Naive thymus-derived CD4-positive, alpha-beta T cell (primary cell): ENCODE measurements around the gene OSBPL1A. TPM values are rescaled to one million over a fixed set of nuclear protein-coding genes. Genes with fewer than 3 reads are reported as not detected.

ENCODE experiments used
- ATAC-seq: fragments of 150-1000 bp; cut with Tn5 transposase; 2 replicates; pipeline ENCODE4 v1.10.0; 2021; ENCODE audit warnings: mild to moderate bottlenecking, moderate library complexity
- CTCF ChIA-PET: fragments of 350-600 bp; sonication (Branson Sonifier 250); formaldehyde crosslinking; loops from one replicate; lab custom pipeline; 2021; ENCODE audit warnings: antibody characterized with exemption; lab: Charles Lee
- POLR2A ChIA-PET: fragments of 350-600 bp; sonication (Branson Sonifier 250); formaldehyde crosslinking; loops from one replicate; lab custom pipeline; 2021; ENCODE audit warnings: antibody characterized with exemption, inconsistent platforms; lab: Charles Lee
- DNase-seq, 9 donors: peaks; one replicate each; pipeline versions ENCODE4 v3.0.0 to v3.0.0-alpha.2; 2020 to 2022; ENCODE audit warnings: mixed read lengths in 1 of 9
- H3K27ac ChIP-seq: one replicate; pipeline ENCODE4 v1.7.0; 2013; ENCODE audit warnings: mild to moderate bottlenecking, low read depth, low read length, moderate library complexity
- H3K27me3 ChIP-seq, 2 donors: one replicate each; pipeline ENCODE4 v1.7.0; 2013; ENCODE audit warnings: low read length in 2 of 2, mild to moderate bottlenecking in 2 of 2, moderate library complexity in 2 of 2; ENCODE audit not compliant: control insufficient read depth in 2 of 2, insufficient read depth in 2 of 2
- H3K36me3 ChIP-seq, 3 experiments: 1 replicate in 2 of 3; 2 replicates in 1 of 3; pipeline ENCODE4 v1.7.0; 2013; ENCODE audit warnings: low read length in 3 of 3, mild to moderate bottlenecking in 3 of 3, moderate library complexity in 1 of 3; ENCODE audit not compliant: insufficient read depth in 3 of 3, control insufficient read depth in 2 of 3
- H3K4me1 ChIP-seq, 2 donors: one replicate each; pipeline ENCODE4 v1.7.0; 2013; ENCODE audit warnings: low read length in 2 of 2, mild to moderate bottlenecking in 2 of 2, moderate library complexity in 1 of 2; ENCODE audit not compliant: control insufficient read depth in 2 of 2, insufficient read depth in 2 of 2
- H3K4me3 ChIP-seq: 2 replicates; pipeline ENCODE4 v1.7.0; 2013; ENCODE audit warnings: mild to moderate bottlenecking, low read length
- H3K9me3 ChIP-seq, 3 experiments: 1 replicate in 2 of 3; 2 replicates in 1 of 3; pipeline ENCODE4 v1.7.0; 2013; ENCODE audit warnings: low read length in 3 of 3; ENCODE audit not compliant: control insufficient read depth in 2 of 3
- H3K27ac Mint-ChIP-seq, 9 donors: one replicate each; pipeline ENCODE4 v1.8.0; 2020 to 2022; ENCODE audit warnings: mixed read lengths in 9 of 9, mild to moderate bottlenecking in 8 of 9, moderate library complexity in 5 of 9, inconsistent platforms in 2 of 9
- H3K27me3 Mint-ChIP-seq, 5 donors: one replicate each; pipeline ENCODE4 v1.8.0; 2021 to 2022; ENCODE audit warnings: mixed read lengths in 5 of 5, mild to moderate bottlenecking in 1 of 5
- H3K36me3 Mint-ChIP-seq, 5 donors: one replicate each; pipeline ENCODE4 v1.8.0; 2020 to 2022; ENCODE audit warnings: mixed read lengths in 5 of 5, mild to moderate bottlenecking in 3 of 5, inconsistent platforms in 1 of 5
- H3K4me1 Mint-ChIP-seq, 7 donors: one replicate each; pipeline ENCODE4 v1.8.0; 2020 to 2022; ENCODE audit warnings: mixed read lengths in 7 of 7, mild to moderate bottlenecking in 3 of 7, inconsistent platforms in 1 of 7
- H3K4me3 Mint-ChIP-seq, 10 donors: one replicate each; pipeline ENCODE4 v1.8.0; 2020 to 2022; ENCODE audit warnings: mild to moderate bottlenecking in 10 of 10, mixed read lengths in 10 of 10, moderate library complexity in 6 of 10, inconsistent platforms in 2 of 10
- H3K9me3 Mint-ChIP-seq, 11 donors: one replicate each; pipeline ENCODE4 v1.8.0; 2020 to 2022; ENCODE audit warnings: mixed read lengths in 11 of 11, mild to moderate bottlenecking in 4 of 11, inconsistent platforms in 1 of 11, moderate library complexity in 1 of 11
- intact Hi-C, 2 donors: fragments of 100-400 bp; cut with micrococcal nuclease; formaldehyde crosslinking; loops; one replicate each; pipeline ENCODE4 v1.15.1; 2023
- polyA plus RNA-seq, 2 donors: library from polyadenylated mRNA; unstranded; fragments of 300-500 nt; fragmentation: Illumina TruSeq; gene quantifications; one replicate each; pipeline ENCODE4 v1.2.3, GENCODE V29; 2021
- total RNA-seq, 6 experiments: library from RNA in 5 of 6; stranded (reverse) in 5 of 6; gene quantifications; 1 replicate in 5 of 6; 2 replicates in 1 of 6; pipeline ENCODE4 v1.2.3 and lab custom pipeline; 2021 to 2026

Gene OSBPL1A
- total and polyA plus RNA-seq, 7 experiments from 2014 or later: 1.8 to 7.7 (median 3.9) TPM

DNA sequence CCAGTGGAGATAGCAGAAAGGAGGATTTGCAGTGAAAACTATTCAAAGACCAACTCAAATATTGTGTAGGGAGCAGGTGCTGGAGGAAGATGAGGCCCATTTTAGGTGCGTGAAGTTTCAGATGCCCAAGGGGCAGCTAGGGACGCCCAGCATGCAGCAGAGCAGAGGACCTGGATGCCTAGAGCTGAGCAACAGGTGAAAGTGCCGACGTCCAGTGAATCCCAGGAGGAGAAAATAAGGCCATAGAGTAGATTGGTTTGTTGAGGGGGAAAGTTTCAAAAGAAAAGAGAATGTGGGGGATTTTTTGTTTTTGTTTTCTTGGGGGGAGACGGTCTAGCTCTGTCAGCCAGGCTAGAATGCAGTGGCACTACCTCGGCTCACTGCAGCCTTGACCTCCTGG, 53.1 kb downstream of the OSBPL1A start:
- Mint-ChIP-seq H3K9me3 (no peaks in the 10 kb centered on the region), H3K36me3 (peaks cover 0 to 5% (median 0%) of the 10 kb centered on the region in 5 donors), H3K27me3 (peaks cover 0 to 9% (median 0%) of the 10 kb centered on the region in 5 donors), H3K27ac (no peak overlapping the region), H3K4me1 (no peaks in the 10 kb centered on the region), H3K4me3 (no peak overlapping the region)
- ATAC-seq: no peak
- Histone ChIP-seq H3K27ac (no peak overlapping the region), H3K36me3 (no peaks in the 10 kb centered on the region), H3K27me3 (no peaks in the 10 kb centered on the region), H3K4me3 (no peak overlapping the region), H3K9me3 (no peaks in the 10 kb centered on the region), H3K4me1 (no peaks in the 10 kb centered on the region)
- intact Hi-C loops: no loop called here
- ChIA-PET POLR2A (no interaction called here), CTCF (no interaction called here)
- DNase-seq: no peak

DNA sequence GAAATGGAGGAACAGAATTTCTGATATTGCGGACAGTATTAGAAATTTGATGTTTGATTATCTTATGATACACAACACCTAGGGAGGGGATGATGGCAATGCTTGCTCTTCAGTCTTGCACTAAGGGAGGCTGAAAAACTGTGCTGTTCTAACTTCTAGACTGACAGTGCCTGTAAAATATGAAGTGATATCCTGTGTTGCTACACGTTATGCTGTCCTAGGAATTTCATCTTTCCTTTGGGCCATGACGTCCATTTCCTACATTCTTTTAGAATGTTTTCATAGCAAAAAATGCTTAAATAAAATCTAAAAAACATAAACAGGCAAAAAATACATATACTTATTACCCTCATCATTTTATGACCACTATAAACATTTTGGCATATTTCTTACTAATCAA, 55.3 kb downstream of the OSBPL1A start:
- DNase-seq (no peak), ATAC-seq (no peak)
- CTCF ChIA-PET: no interaction called here
- Histone ChIP-seq H3K27ac (no peak overlapping the region), H3K9me3 (no peaks in the 10 kb centered on the region), H3K27me3 (no peaks in the 10 kb centered on the region), H3K36me3 (no peaks in the 10 kb centered on the region), H3K4me1 (no peaks in the 10 kb centered on the region), H3K4me3 (no peak overlapping the region)
- no peak overlapping the region for H3K4me3 Mint-ChIP-seq
- H3K27ac Mint-ChIP-seq: no peak overlapping the region
- H3K4me1 Mint-ChIP-seq: no peaks in the 10 kb centered on the region
- H3K9me3 Mint-ChIP-seq: no peaks in the 10 kb centered on the region
- intact Hi-C loops: no loop called here
- POLR2A ChIA-PET: no interaction called here
- peaks cover 0 to 9% (median 0%) of the 10 kb centered on the region in 5 donors for H3K27me3 Mint-ChIP-seq
- H3K36me3 Mint-ChIP-seq: peaks cover 0 to 5% (median 0%) of the 10 kb centered on the region in 5 donors

DNA sequence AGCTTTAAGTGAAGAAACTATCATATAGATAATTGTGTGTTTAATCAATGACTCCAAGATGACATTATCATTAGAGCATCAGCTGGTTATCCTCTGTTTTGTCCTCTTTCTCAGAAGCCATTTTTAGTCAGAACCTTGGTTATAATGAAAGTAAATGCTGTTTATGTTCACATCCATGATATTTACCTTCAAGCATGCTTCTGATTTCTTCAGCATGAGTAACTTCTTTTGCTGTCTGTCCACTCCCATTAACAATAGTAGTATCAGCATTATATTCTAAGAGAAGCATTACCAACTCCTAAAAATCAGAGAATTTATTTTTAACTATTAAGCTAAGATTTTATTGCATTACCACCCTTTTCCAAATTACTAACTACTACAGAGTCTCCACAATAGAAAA, 56.3 kb downstream of the OSBPL1A start:
- no peaks in the 10 kb centered on the region for H3K4me1 ChIP-seq
- no peaks in the 10 kb centered on the region for H3K9me3 Mint-ChIP-seq
- CTCF ChIA-PET: interaction anchor here (0.6 kb wide), 1 partner anchor 1978 kb away, joined by 3 read pairs; no protein-coding TSS in a partner anchor
- no peak overlapping the region for H3K27ac Mint-ChIP-seq
- H3K4me3 Mint-ChIP-seq: no peak overlapping the region
- no peak overlapping the region for H3K4me3 ChIP-seq
- DNase-seq: no peak
- H3K27ac ChIP-seq: no peak overlapping the region
- ATAC-seq: no peak
- H3K36me3 ChIP-seq: no peaks in the 10 kb centered on the region
- POLR2A ChIA-PET: no interaction called here
- peaks cover 0 to 9% (median 0%) of the 10 kb centered on the region in 5 donors for H3K27me3 Mint-ChIP-seq
- H3K27me3 ChIP-seq: no peaks in the 10 kb centered on the region
- no peaks in the 10 kb centered on the region for H3K9me3 ChIP-seq
- H3K4me1 Mint-ChIP-seq: no peaks in the 10 kb centered on the region
- H3K36me3 Mint-ChIP-seq: peaks cover 0 to 5% (median 0%) of the 10 kb centered on the region in 5 donors
- intact Hi-C loops: no loop called here

DNA sequence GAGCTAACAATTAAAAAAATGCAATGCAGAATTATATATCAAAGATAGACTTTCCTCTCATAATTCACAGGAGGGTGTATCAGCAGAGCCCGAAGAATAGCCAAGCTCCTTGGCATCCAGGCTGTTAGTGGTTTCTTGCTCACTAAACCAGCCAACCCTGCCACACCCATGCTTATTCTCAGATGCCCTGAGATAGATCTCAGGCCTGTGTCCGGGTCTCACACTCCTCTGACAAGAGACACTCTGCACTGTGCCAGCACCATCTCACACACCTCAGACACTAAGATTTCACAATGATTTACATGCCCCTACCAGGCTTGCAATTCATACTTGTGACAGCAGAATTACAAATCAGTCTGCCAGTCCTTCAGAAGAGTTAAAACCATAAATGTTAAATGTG, 64.5 kb downstream of the OSBPL1A start:
- H3K27ac Mint-ChIP-seq: no peak overlapping the region
- Histone ChIP-seq H3K27me3 (no peaks in the 10 kb centered on the region), H3K36me3 (no peaks in the 10 kb centered on the region), H3K4me1 (no peaks in the 10 kb centered on the region), H3K4me3 (no peak overlapping the region), H3K9me3 (no peaks in the 10 kb centered on the region), H3K27ac (no peak overlapping the region)
- no peaks in the 10 kb centered on the region for H3K4me1 Mint-ChIP-seq
- H3K27me3 Mint-ChIP-seq: peaks cover 0 to 3% (median 0%) of the 10 kb centered on the region in 5 donors
- DNase-seq (no peak), ATAC-seq (no peak)
- intact Hi-C loops: no loop called here
- ChIA-PET POLR2A (no interaction called here), CTCF (no interaction called here)
- peaks cover 0 to 8% (median 0%) of the 10 kb centered on the region in 11 donors for H3K9me3 Mint-ChIP-seq
- H3K36me3 Mint-ChIP-seq: peaks cover 0 to 14% (median 3%) of the 10 kb centered on the region in 5 donors
- no peak overlapping the region for H3K4me3 Mint-ChIP-seq

DNA sequence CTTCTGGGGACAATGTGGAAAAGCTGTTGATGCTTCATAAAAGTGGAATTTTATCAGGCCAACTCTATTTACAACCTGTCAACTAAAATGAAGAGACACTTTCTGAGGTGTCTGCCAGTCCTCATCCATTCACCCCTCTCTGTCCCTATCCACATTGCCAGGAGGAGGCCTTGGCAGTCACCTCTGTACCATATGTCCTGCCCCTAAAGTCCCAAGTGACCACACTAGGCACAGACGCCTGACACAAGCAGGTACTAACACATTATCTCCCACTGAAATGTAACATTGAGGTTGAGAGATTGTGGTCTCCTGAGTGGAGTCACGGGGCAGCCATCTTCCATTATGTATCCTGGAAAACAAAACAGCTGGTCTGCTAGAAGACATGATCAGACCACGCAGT, 71.4 kb downstream of the OSBPL1A start:
- Histone ChIP-seq H3K4me3 (no peak overlapping the region), H3K9me3 (no peaks in the 10 kb centered on the region), H3K36me3 (no peaks in the 10 kb centered on the region), H3K27me3 (no peaks in the 10 kb centered on the region), H3K27ac (no peak overlapping the region), H3K4me1 (no peaks in the 10 kb centered on the region)
- Mint-ChIP-seq H3K36me3 (no peaks in the 10 kb centered on the region), H3K4me1 (no peaks in the 10 kb centered on the region), H3K4me3 (no peak overlapping the region), H3K9me3 (no peaks in the 10 kb centered on the region), H3K27ac (no peak overlapping the region), H3K27me3 (peaks cover 0 to 3% (median 0%) of the 10 kb centered on the region in 5 donors)
- ATAC-seq: no peak
- ChIA-PET POLR2A (no interaction called here), CTCF (no interaction called here)
- DNase-seq: no peak
- intact Hi-C loops: no loop called here

DNA sequence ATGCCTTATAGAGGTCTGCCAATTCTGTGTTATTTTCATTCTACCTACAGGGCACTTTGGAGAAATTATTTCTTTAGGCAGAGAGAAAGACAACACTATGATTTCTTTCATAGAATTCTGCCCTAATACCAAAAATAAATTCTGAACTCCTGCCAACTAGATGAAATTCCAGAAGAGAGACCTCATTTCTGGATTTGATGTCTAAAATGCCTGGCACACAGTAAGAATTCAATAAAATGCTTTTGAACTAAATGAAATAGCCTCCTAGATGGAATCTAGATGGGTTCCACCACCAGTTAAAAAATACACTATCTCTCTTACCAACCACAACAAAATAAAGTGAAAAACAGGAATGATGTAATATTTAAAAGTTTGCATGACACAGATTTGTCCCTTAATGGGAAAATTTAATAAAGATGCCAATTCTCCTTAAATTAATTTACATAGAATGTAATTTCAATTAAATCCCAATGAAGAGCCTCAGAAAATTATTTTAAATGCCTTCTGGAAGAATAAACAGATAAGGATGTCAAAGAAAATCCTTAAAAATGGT, 75.0 kb downstream of the OSBPL1A start:
- no peak for ATAC-seq

DNA sequence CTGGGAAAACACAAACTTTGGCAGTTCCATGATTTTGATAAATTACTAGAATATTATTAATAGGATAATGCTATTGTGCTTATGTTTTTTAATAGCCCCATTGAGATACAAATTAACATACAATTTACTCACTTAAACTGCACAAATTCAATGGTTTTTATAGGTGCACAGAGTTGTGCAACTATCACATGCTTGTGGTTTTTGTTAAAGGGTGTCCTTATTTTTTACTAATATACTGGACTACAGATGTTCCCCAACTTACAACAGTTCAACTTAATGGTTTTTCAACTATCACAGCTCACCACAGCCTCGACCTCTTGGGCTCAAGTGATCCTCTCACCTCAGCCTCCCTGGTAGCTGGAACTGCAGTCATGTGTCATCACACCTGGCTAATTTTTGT, 76.6 kb downstream of the OSBPL1A start:
- Histone ChIP-seq H3K9me3 (no peaks in the 10 kb centered on the region), H3K27ac (no peak overlapping the region), H3K4me3 (no peak overlapping the region), H3K27me3 (no peaks in the 10 kb centered on the region), H3K36me3 (no peaks in the 10 kb centered on the region), H3K4me1 (no peaks in the 10 kb centered on the region)
- intact Hi-C loops: no loop called here
- no peaks in the 10 kb centered on the region for H3K36me3 Mint-ChIP-seq
- no peaks in the 10 kb centered on the region for H3K9me3 Mint-ChIP-seq
- no peak overlapping the region for H3K27ac Mint-ChIP-seq
- ChIA-PET CTCF (no interaction called here), POLR2A (no interaction called here)
- H3K4me3 Mint-ChIP-seq: no peak overlapping the region
- peaks cover 0 to 2% (median 0%) of the 10 kb centered on the region in 7 donors for H3K4me1 Mint-ChIP-seq
- H3K27me3 Mint-ChIP-seq: no peaks in the 10 kb centered on the region
- DNase-seq (no peak), ATAC-seq (no peak)

More for the DNA sequence above, 75.0 kb downstream of the OSBPL1A start:
- intact Hi-C loops: no loop called here
- H3K27ac ChIP-seq: no peak overlapping the region
- no peaks in the 10 kb centered on the region for H3K9me3 ChIP-seq
- H3K36me3 ChIP-seq: no peaks in the 10 kb centered on the region
- H3K4me1 ChIP-seq: no peaks in the 10 kb centered on the region
- no peaks in the 10 kb centered on the region for H3K27me3 ChIP-seq
- POLR2A ChIA-PET: no interaction called here
- no peak for DNase-seq
- H3K27me3 Mint-ChIP-seq: no peaks in the 10 kb centered on the region
- no peak overlapping the region for H3K4me3 Mint-ChIP-seq
- no peak overlapping the region for H3K27ac Mint-ChIP-seq
- H3K9me3 Mint-ChIP-seq: no peaks in the 10 kb centered on the region
- no peaks in the 10 kb centered on the region for H3K4me1 Mint-ChIP-seq
- CTCF ChIA-PET: no interaction called here
- H3K4me3 ChIP-seq: no peak overlapping the region
- no peaks in the 10 kb centered on the region for H3K36me3 Mint-ChIP-seq
